GM12801 (cell line): ENCODE measurements around the gene CLEC14A.

Experiments used
- CTCF ChIP-seq: IDR thresholded peaks from one replicate; pipeline ENCODE4 v1.5.1; 2011; ENCODE audit warnings: control low read depth; ENCODE audit not compliant: insufficient read length; ENCODE audit errors: extremely low read depth

The CLEC14A gene

GRCh38 chr14:38204719-38205115, 51.2 kb downstream of the CLEC14A start:
- TF ChIP-seq CTCF, result no peak
